Measurements from ENCODE around the gene NEURL1.

DNA sequence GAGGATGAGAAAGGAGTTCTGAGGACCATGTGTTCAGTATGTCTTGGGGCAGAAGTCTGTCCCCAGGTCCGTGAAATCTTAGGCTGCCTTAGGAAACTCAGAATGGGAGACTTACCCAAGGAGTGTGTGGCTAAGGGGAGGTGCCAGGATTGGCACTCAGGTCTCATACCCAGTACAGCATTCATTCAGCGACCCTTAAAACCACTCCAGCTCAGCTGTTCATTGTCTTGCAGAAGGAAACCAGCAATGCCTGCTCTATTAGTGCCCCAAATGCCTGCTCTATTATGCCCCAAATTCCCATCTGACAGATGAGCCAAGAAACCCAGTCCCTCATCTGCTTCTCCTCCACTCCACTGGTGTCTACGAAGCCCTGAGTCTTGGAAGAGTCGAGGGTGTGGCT is 147.8 kb downstream of the NEURL1 start:
- no peak for TF ChIP-seq POLR2A (IDR thresholded peaks at IDR 0.05)
- TF ChIP-seq, protein P1, sequence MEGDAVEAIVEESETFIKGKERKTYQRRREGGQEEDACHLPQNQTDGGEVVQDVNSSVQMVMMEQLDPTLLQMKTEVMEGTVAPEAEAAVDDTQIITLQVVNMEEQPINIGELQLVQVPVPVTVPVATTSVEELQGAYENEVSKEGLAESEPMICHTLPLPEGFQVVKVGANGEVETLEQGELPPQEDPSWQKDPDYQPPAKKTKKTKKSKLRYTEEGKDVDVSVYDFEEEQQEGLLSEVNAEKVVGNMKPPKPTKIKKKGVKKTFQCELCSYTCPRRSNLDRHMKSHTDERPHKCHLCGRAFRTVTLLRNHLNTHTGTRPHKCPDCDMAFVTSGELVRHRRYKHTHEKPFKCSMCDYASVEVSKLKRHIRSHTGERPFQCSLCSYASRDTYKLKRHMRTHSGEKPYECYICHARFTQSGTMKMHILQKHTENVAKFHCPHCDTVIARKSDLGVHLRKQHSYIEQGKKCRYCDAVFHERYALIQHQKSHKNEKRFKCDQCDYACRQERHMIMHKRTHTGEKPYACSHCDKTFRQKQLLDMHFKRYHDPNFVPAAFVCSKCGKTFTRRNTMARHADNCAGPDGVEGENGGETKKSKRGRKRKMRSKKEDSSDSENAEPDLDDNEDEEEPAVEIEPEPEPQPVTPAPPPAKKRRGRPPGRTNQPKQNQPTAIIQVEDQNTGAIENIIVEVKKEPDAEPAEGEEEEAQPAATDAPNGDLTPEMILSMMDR (IDR thresholded peaks at IDR 0.05), result no peak
